HG02610 (cell line): ENCODE measurements around the gene CNN3.

Experiments used
- ATAC-seq: cut with Tn5 transposase; IDR thresholded peaks from one replicate; pipeline ENCODE4 v1.9.1; 2021; ENCODE audit warnings: mild to moderate bottlenecking, moderate library complexity; ENCODE audit not compliant: unreplicated experiment

Gene CNN3

GRCh38 chr1:94859174-94859573, 67.7 kb downstream of the CNN3 start:
- ATAC-seq: no peak

GRCh38 chr1:94858276-94858675, 68.6 kb downstream of the CNN3 start:
- no peak for ATAC-seq

- ATAC-seq: no peak
Measured at GRCh38 chr1:94856868-94857267, 70.0 kb downstream of the CNN3 start.

- no peak for ATAC-seq
Measured at GRCh38 chr1:94856004-94856403, 70.9 kb downstream of the CNN3 start.

GRCh38 chr1:94855307-94855700, 71.6 kb downstream of the CNN3 start:
- ATAC-seq: no peak

- peak; percentile 98 for ATAC-seq
Measured at GRCh38 chr1:94854458-94855306, 72.2 kb downstream of the CNN3 start.

GRCh38 chr1:94852788-94853187, 74.1 kb downstream of the CNN3 start:
- no peak for ATAC-seq

- ATAC-seq: no peak
Measured at GRCh38 chr1:94851571-94851970, 75.3 kb downstream of the CNN3 start.
